Activated CD4-positive, alpha-beta T cell treated with anti-CD3 and anti-CD28 coated beads, Interleukin-2, amount 50 U/mL, for 1 hour (primary cell): Measurements from ENCODE around the gene MAGEC2.

Experiments
- DNase-seq: peaks from one replicate; pipeline ENCODE4 v3.0.0-alpha.2; 2020

MAGEC2 gene, protein sequence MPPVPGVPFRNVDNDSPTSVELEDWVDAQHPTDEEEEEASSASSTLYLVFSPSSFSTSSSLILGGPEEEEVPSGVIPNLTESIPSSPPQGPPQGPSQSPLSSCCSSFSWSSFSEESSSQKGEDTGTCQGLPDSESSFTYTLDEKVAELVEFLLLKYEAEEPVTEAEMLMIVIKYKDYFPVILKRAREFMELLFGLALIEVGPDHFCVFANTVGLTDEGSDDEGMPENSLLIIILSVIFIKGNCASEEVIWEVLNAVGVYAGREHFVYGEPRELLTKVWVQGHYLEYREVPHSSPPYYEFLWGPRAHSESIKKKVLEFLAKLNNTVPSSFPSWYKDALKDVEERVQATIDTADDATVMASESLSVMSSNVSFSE

DNA sequence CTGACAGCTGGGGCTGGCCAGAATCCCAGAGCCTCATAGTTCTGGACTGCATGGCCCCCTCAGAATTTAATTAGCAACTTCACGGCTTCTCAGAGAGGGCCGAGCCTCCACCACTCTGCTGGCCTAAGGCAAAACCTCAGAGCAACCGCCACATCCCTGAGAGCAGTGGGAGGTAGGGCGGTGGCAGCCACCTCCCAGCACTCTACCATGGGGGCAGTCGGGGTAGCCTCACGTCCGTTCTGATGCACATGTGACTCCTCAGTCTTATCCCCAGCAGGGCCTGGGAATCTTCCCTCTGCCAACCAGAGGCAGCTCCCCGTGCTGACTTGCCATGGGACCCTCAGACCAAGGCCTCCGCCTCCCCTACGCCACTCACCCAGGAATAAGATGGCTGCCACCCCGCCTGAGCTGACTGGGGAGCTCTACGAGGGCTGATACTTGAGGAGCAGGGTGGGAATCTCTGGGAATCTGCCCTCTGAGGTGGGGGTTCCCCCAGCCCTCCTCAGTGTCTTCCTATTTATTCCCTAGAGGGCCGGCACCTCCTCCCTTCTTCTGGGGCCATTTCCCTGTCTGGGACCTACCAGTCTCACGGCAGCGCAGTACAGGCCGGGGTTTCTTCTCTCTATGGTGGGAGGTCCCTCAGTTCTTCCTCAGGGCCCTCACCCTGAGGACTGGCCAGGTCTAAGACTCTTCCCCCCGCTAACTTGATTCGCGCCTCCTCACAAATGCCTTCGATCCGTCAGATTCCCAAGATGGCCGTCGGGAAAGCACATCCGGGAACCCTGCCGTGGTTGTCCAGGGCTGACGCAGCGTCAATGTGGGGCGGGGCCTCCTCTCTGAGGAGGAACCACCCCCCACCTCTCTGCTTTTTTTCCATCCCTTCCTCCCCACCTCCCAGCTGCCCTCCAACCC, at the start of gene MAGEC2:
TSS of gene MAGEC2 (minus strand) at position 769 of the 912 bp plus-strand sequence. CDS start 1,303 bp downstream, outside the sequence.
- DNase-seq: no peak

DNA sequence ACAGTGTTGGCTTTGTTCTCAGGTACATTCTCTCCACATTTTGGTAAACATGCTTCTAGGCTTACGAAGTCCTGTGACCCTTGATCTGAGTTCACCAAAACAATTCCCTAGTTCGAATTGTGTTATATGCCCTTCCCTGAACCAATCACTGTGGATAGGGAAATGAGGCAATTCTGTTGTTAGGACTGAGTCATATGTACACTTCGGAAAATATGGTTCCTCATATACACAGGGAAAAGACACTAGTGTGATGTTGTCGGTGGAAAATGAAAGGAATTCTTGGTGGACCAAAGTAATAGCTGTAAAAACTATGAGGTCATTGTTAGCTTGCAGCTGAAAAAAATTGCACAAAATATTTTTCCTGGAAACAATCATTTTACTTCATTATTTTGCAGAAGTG, 46.6 kb upstream of the MAGEC2 start:
- no peak for DNase-seq

DNA sequence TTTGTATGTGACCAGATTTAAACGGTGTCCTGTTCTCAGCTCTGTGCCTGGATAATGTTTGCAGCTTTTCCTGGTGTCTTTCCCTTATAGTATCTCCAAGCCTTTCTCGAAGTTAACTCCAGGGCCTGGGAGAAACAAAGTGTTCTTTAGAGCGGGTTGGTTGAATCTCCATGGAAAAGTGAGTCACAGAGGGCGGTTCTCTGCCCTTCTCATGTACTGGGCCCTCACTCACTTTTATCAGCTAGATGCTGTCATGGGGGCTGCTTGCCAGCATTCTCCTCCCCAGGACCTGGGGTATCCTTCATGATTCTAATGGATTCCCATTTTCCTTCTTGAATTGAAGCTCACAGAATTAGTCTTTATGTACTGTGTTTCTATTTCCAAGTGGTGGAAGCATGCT, 46.1 kb upstream of the MAGEC2 start:
- no peak for DNase-seq

DNA sequence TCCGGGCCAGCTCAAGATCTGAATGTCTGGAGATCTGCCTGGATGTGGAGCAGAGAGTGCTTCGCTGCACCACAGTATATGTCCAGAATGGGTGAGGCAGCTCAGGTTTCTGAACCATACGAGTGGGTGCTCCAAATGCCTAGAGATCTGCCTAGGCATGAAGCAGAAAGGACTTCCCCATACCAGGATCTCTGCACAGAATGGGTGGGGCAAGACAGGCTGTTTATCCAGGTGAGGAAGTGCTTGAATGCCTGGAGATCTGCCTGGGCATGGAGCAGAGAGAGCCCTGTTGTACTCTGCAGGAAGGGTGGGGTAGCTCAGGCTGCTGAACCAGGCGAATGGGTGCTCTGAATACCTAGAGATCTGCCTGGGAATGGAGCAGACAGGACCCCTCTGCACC, 45.4 kb upstream of the MAGEC2 start:
- no peak for DNase-seq

DNA sequence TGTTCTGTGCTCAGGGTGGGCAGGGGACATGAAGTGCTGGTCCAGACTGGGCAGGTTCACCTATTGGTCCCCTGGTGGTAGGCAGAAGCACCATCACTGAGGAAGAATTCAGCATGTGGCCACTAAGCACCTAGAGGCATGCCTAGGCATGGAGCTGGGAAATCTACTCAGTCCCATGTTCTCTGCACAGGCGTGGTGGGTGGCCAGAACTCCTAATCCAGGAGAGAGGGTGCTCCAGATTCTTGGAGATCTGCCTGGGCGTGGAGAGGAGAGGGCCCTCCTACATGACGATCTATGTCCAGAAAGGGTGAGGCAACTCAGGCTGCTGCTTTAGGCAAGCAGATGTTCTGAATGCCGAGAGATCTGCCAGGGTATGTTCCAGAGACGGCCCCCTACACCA, 44.6 kb upstream of the MAGEC2 start:
- no peak for DNase-seq

DNA sequence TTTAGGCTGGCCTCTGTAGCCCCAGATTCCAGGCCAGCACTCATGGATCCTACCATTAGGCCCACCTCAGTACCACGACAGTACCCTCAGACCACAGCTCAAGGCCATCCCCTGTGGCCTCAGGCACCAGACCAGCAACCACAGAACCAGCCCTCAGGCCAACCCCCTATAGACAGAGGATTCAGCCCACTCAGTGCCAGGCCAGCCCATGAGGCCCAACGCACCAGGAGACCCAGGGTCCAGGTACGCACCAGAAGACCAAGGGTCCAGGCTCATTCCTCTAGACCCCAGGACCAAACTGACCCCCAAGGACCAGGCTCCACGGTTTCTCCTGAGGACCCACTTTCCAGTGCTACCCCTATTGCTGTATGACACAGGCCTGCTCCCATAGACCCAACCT, 39.5 kb upstream of the MAGEC2 start:
- DNase-seq: no peak

DNA sequence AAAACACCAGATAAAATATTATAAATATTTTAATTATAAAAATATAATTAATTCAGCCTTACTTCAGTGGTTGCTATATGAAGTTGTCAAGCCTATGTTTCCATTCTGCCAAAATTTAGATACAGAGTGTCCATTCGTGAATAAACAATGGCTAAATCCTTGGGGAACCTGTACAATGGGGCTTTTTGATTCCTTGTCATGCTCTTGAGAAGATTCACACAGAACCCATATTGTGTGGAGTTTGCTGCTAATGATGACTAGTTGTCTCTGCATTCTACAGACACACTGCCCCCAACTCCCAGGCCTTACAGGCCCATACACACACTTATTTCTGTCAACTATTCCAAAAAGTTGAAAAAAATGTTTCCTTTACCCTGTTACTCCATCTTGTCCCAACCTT, 33.4 kb upstream of the MAGEC2 start:
- DNase-seq: no peak

DNA sequence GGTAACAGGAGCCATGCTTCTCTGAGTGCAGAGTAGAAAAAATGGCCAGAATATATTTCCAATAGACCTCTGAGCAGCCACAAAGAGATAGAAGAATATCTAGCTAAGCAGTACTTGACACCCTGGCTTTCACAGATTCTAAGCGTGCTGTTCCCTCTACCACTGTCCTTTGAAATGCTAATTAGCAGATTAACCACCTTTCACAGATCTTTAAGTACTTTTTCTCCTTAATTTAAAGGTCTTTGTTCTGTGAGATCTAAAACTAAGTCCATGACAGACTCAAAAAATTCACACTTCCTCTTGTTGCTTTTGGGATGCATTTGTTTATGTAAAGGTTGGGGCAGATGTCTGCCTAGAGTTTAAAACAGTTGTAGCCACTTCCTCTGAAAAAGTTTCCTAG, 28.3 kb upstream of the MAGEC2 start:
- DNase-seq: no peak

DNA sequence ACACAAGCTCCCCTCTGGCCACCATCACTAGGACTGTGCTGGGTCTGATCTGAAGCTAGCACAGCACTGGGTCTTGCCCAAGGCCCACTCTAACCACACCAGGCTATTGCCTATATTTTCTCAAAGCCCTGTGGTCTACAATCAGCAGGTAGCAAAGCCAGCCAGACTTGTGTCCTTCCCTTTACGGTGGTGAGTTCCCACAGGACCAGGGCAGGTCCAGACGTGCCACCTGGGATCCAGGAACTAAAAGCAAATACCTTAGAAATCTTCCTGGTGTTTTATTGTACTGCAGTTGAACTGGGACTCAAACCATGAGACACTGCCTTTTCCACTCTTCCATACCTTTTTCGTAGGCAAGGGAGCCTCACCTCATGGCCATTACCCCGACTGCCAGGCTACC, 9.0 kb upstream of the MAGEC2 start:
- DNase-seq: no peak

DNA sequence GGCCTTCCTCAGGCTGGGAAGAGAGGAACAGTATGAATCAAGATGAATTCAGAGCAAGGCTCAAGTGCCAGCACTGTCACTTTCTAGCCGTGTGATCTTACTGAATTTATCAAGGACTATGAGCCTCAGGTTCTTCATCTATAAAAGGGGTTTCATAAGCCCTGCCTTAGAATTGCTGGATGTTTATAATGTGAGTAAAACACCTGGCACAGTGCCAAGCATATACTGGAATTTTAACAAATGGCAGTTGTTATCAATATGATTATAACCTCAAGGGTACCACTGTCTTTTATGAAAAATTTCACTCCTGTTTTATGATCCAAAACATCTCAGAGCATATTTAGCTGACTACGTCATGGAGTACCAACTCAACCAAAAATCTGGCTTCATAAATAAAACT, 4.0 kb downstream of the MAGEC2 start:
- no peak for DNase-seq

DNA sequence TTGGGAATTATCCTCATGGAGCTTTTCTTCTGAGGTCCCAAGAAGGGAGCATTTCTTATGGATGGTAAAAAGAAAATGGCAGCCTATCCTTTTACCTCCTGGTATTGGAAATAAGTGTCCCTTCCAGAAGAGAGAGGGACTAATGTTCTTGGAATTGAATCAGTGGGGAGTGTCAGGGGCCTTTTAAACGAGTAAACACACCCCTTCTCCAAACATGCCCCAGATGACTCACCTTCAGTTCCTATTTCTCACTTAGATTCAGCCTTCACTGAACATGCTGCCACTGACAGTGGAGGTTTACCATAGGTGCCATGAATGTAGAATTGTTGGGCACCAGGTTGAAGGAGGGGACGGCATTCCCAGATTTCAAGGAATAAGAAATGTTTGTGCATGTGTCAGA, 19.0 kb downstream of the MAGEC2 start:
- no peak for DNase-seq

DNA sequence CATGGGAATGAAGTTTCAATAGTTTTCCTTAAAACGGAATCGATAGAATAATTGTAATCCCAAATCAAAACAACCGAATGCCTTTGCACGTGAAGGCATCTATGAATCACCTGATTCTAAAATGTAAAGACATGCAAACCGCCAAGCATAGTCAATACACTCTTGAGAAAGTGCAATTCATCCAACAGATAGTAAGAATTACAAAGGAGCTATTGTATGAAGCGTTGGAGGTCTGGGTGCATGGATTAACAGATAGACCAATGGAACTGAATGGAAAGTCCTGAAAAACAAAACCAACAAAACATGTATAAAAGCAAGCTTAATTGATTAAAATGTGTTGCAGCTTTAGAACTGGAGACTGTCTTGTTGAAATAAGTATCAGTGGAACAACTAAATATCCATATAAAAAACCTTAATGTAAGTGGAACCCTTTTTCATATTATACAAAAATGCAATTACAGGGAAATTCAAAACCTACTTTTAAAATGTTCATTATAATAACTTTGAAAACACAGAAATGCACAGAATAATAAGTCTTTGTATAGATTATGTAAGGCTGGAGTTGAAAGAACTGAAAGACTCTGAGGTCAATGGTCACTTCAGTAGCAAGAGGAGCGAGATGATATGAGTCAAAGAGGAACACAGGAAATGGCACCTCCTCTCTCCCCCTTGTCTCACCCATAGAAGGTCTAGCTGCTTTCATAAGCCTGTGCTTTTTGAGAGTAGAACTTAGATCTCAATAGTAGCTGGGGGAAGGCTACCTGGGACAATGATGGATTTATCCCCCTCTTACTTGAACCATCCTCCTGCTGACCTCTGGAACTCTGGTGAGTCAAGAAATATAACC, 20.1 kb downstream of the MAGEC2 start:
- DNase-seq: no peak

DNA sequence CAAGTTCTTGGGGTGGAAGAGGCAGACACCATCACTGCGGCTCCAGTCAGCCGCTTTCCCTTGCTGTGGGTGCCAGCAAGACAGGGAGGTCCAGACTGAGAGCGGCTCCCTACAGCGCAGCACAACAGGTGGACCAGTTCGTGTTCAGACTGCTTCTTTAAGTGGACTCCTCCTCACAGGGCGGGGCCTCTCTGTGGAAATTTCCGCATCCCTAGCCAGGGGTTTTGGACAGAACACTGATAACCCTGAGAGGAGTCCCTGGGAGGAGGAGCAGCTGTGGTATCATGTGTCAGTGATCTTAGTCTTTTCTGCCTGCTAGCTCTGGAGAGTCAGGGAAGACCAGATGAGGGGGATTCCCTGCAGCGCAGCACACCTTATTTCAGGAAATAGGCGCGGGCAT, 48.5 kb downstream of the MAGEC2 start:
- no peak for DNase-seq
